Effector memory CD4-positive, alpha-beta T cell (primary cell): Measurements from ENCODE around the gene WDR72.

Source experiments
- DNase-seq, 3 donors: peaks; one replicate each; pipeline ENCODE4 v3.0.0-alpha.2; 2020
- H3K27ac ChIP-seq: 2 replicates; pipeline ENCODE4 v1.7.0; 2013; ENCODE audit warnings: mild to moderate bottlenecking, low read length, moderate library complexity; ENCODE audit not compliant: insufficient read depth, poor library complexity, severe bottlenecking
- H3K27me3 ChIP-seq: replicated peaks from 2 replicates; pipeline ENCODE4 v1.7.0; 2013; ENCODE audit warnings: mild to moderate bottlenecking, low read length; ENCODE audit not compliant: insufficient read depth, control insufficient read depth, poor library complexity, severe bottlenecking
- H3K36me3 ChIP-seq: 2 replicates; pipeline ENCODE4 v1.7.0; 2013; ENCODE audit warnings: mild to moderate bottlenecking, low read length, moderate library complexity; ENCODE audit not compliant: control insufficient read depth, insufficient read depth
- H3K4me1 ChIP-seq: 2 replicates; pipeline ENCODE4 v1.7.0; 2013; ENCODE audit warnings: low read length, mild to moderate bottlenecking; ENCODE audit not compliant: control insufficient read depth, insufficient read depth, poor library complexity, severe bottlenecking
- H3K4me3 ChIP-seq: 2 replicates; pipeline ENCODE4 v1.7.0; 2013; ENCODE audit warnings: low read length, low read depth, mild to moderate bottlenecking; ENCODE audit not compliant: insufficient read depth, poor library complexity, severe bottlenecking
- H3K9me3 ChIP-seq: 2 replicates; pipeline ENCODE4 v1.7.0; 2013; ENCODE audit warnings: mild to moderate bottlenecking, low read length, moderate library complexity; ENCODE audit not compliant: control insufficient read depth

Gene WDR72

GRCh38 chr15:53569751-53570480, 189.5 kb downstream of the WDR72 start:
- no peak overlapping the region for H3K27ac ChIP-seq
- H3K4me3 ChIP-seq: no peak overlapping the region
- no peaks in the 10 kb centered on the region for H3K4me1 ChIP-seq
- DNase-seq: no peak
- H3K27me3 ChIP-seq: no peaks in the 10 kb centered on the region
- no peaks in the 10 kb centered on the region for H3K9me3 ChIP-seq
- no peaks in the 10 kb centered on the region for H3K36me3 ChIP-seq

- no peak overlapping the region for H3K27ac ChIP-seq
Observed at GRCh38 chr15:53566912-53567311, 192.6 kb downstream of the WDR72 start.

DNA sequence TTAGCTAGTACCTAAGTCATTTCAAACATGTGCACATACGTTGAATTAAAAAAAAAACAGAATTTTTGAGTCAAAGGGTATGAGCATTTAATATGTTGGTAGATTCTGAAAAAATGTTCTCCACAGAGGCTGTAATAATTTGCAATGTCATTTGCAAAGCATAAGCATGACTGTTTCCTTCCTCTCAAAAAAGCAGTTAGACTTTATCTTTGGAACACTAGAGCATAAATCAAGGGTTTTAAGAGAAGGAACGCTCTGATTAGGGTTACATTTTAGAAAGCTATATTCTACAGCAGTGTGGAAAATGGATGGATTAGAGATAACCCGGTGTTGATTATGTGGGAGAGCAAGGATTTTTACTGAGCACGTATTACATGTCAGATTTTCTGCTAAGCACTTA, 193.7 kb downstream of the WDR72 start:
- Histone ChIP-seq H3K27ac (no peak overlapping the region), H3K36me3 (no peaks in the 10 kb centered on the region), H3K27me3 (no peaks in the 10 kb centered on the region), H3K4me1 (no peaks in the 10 kb centered on the region), H3K4me3 (no peak overlapping the region), H3K9me3 (no peaks in the 10 kb centered on the region)
- no peak for DNase-seq

More at GRCh38 chr15:53566912-53567311, 192.6 kb downstream of the WDR72 start:
- DNase-seq: no peak
- no peak overlapping the region for H3K4me3 ChIP-seq
- no peaks in the 10 kb centered on the region for H3K27me3 ChIP-seq
- H3K4me1 ChIP-seq: no peaks in the 10 kb centered on the region
- no peaks in the 10 kb centered on the region for H3K36me3 ChIP-seq
- H3K9me3 ChIP-seq: no peaks in the 10 kb centered on the region

- H3K4me1 ChIP-seq: no peaks in the 10 kb centered on the region
- H3K27ac ChIP-seq: no peak overlapping the region
- DNase-seq: no peak
- no peaks in the 10 kb centered on the region for H3K9me3 ChIP-seq
- H3K36me3 ChIP-seq: no peaks in the 10 kb centered on the region
- no peaks in the 10 kb centered on the region for H3K27me3 ChIP-seq
- no peak overlapping the region for H3K4me3 ChIP-seq
Observed at GRCh38 chr15:53564647-53565046, 194.8 kb downstream of the WDR72 start.

- Histone ChIP-seq H3K4me1 (no peaks in the 10 kb centered on the region), H3K9me3 (no peaks in the 10 kb centered on the region), H3K27ac (no peak overlapping the region), H3K27me3 (no peaks in the 10 kb centered on the region), H3K4me3 (no peak overlapping the region), H3K36me3 (no peaks in the 10 kb centered on the region)
- no peak for DNase-seq
Observed at GRCh38 chr15:53563627-53564026, 195.8 kb downstream of the WDR72 start.

GRCh38 chr15:53559364-53560277, 199.8 kb downstream of the WDR72 start:
- Histone ChIP-seq H3K36me3 (no peaks in the 10 kb centered on the region), H3K4me1 (no peaks in the 10 kb centered on the region), H3K27ac (no peak overlapping the region), H3K9me3 (no peaks in the 10 kb centered on the region), H3K27me3 (no peaks in the 10 kb centered on the region), H3K4me3 (no peak overlapping the region)
- no peak for DNase-seq

DNA sequence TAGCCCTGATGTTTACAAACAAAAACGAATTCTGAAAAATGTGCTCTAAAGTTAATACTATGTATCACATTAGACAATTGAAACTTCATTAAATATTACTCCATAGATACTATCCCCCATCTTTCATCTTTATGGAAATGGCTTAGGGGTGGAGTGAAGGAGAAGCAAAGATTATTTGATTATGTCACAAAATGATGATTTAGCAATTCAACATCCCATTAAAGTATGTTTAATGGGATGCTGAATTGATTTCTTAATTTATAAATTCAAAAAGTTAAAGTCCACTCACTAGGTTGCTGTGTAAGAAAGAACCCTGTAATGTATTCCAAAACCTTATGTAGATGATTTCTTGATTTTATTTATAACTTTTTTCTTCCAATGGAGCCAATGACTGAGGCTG, 201.1 kb downstream of the WDR72 start:
- no peak for DNase-seq
- Histone ChIP-seq H3K4me1 (no peaks in the 10 kb centered on the region), H3K36me3 (no peaks in the 10 kb centered on the region), H3K27ac (no peak overlapping the region), H3K9me3 (no peaks in the 10 kb centered on the region), H3K27me3 (no peaks in the 10 kb centered on the region), H3K4me3 (no peak overlapping the region)

- Histone ChIP-seq H3K4me3 (no peak overlapping the region), H3K27me3 (no peaks in the 10 kb centered on the region), H3K9me3 (no peaks in the 10 kb centered on the region), H3K36me3 (no peaks in the 10 kb centered on the region), H3K27ac (no peak overlapping the region), H3K4me1 (no peaks in the 10 kb centered on the region)
- no peak for DNase-seq
Observed at GRCh38 chr15:53555226-53555625, 204.2 kb downstream of the WDR72 start.

DNA sequence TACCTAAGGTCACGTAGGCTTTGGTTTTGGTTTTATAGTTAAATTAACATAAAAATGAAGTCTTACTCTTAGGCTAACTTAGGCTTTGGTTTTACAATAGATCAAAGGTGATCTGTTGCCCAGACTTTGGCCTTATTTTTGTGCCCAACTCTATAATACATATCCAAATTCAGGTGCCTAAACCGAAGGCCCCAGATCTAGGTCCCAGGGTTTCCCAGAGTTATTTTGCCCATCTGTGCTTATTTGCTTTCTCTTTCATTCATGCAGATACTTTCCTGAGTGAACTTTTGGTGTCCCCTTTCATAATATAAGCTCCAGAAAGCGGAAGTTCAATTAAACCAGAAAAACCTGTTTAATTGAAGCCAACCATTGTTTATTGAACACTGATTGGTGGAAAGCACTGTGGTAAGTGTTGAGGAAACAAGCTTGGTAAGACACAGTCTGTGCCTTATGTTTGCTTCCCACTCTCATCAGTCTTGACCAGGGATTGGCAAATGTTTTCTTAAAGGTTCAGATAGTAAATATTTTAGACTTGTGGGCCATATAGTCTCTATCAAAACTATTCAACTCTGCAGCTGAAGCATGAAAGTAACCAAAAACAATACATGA, 209.7 kb downstream of the WDR72 start:
- Histone ChIP-seq H3K9me3 (no peaks in the 10 kb centered on the region), H3K4me1 (no peaks in the 10 kb centered on the region), H3K27me3 (no peaks in the 10 kb centered on the region), H3K36me3 (no peaks in the 10 kb centered on the region), H3K4me3 (no peak overlapping the region), H3K27ac (no peak overlapping the region)
- no peak for DNase-seq

GRCh38 chr15:53548236-53548635, 211.2 kb downstream of the WDR72 start:
- H3K4me3 ChIP-seq: no peak overlapping the region
- no peak for DNase-seq
- H3K4me1 ChIP-seq: no peaks in the 10 kb centered on the region
- H3K27ac ChIP-seq: no peak overlapping the region
- H3K9me3 ChIP-seq: no peaks in the 10 kb centered on the region
- no peaks in the 10 kb centered on the region for H3K27me3 ChIP-seq
- H3K36me3 ChIP-seq: no peaks in the 10 kb centered on the region
